Activated CD4-positive, alpha-beta T cell treated with anti-CD3 and anti-CD28 coated beads for 48 hours (primary cell): Measurements from ENCODE around the gene INSIG1.

Experiments
- DNase-seq: peaks from one replicate; pipeline ENCODE4 v3.0.0-alpha.2; 2020

Gene INSIG1

DNA sequence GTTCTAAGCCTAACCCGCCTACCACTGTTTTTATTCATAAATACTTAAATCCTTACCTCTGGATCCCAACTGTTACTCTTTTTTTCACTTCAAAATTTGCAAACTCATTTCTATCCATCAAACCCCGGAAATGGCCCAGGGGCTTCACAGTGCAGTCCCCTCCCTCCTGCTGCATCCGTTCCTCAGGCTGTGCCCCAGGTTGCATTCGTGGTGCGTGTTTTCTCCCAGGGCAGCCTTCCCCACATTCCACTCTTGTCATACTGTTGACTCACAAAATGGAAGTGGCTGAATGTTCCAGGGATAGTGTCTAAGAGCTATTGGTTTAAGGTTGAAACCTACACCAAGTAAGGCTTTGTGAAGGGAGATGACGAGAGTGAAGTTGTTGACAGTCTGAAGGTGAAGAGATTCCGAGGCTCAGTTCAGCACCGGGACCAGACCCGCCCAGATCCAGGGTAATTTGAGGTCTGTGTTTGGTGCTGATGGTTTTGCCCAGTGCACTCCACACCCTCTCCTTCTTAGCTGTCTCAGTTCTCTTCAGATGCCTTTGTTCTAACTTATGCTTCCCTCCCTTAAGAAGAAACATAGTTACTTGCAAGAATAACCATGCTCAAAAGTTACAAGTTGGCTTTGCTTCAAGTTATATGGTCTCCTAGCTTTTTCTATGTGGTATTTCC lies 7.7 kb downstream of the INSIG1 start:
- no peak for DNase-seq

GRCh38 chr7:155306673-155307470 lies 9.2 kb downstream of the INSIG1 start:
- DNase-seq = no peak

GRCh38 chr7:155308330-155309020 lies 10.8 kb downstream of the INSIG1 start:
- no peak for DNase-seq

DNA sequence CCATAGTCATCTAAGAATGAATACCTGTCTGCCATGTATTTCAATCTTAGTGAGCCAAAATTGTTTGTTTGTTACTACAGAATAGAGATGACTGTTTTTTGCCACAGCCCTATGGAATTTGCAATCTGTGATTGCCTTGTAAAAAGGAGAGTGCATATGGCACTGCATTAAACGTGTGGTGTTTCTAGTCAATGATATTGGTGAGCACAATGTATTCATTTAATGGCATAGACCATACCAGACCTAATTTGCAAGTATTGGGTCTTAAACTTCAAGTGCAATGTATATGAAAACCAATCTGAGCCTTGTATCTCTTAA lies 11.3 kb downstream of the INSIG1 start:
- DNase-seq = no peak

GRCh38 chr7:155310425-155311114 lies 12.9 kb downstream of the INSIG1 start:
- DNase-seq = no peak

DNA sequence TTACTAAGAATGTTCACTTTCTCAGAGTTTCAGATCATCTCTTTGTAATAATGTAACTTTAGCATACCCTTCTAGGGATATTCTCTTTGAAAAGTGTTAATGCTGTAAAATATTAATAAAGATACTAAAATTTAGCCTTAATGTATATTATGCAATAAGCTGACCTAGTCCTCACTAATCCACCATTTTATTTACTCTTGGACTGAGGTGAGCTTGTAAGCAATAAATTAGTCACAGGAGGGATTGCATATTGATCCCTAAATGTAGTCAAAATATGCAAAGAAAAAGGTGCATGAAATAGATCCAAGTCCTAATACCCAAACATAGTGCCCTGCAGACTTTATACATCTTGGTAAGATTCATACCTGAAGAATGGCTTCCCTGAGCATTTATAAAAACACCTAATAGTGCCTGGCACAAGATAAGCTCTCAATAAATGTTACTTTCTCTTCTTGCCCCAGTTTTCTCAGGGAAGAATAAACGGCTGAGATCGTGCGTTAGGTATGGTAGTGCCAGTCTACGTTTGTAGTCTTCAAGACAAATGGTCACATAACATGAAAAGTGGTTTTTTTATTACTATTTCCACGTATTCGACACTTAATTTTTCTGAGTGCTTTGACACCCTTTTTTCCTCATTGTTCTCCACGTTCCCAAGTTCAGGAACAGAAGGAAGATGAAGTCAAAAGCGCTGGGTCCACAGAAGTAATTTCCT lies 14.3 kb downstream of the INSIG1 start:
- DNase-seq = no peak

GRCh38 chr7:155312633-155313032 lies 15.0 kb downstream of the INSIG1 start:
- DNase-seq = no peak

GRCh38 chr7:155313096-155313495 lies 15.4 kb downstream of the INSIG1 start:
- DNase-seq = no peak

DNA sequence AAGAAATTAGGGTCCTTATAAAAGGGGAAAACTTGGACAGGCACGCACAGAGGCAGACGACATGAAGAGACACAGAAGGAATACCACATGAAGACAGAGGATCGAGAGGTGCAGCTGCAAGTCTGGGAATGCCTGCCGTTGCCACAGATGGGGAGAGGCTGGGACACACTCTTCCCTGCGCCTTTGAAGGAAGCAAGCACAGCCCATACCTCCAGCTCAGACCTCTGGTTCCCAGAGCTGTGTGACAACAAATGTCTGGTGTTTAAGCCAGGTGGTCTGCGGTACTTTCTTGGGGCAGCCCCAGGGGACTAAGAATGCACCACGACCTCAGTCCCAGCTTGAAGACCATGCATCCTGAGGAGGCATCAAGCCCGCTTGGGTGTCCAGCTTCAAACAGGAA lies 18.3 kb downstream of the INSIG1 start:
- no peak for DNase-seq

DNA sequence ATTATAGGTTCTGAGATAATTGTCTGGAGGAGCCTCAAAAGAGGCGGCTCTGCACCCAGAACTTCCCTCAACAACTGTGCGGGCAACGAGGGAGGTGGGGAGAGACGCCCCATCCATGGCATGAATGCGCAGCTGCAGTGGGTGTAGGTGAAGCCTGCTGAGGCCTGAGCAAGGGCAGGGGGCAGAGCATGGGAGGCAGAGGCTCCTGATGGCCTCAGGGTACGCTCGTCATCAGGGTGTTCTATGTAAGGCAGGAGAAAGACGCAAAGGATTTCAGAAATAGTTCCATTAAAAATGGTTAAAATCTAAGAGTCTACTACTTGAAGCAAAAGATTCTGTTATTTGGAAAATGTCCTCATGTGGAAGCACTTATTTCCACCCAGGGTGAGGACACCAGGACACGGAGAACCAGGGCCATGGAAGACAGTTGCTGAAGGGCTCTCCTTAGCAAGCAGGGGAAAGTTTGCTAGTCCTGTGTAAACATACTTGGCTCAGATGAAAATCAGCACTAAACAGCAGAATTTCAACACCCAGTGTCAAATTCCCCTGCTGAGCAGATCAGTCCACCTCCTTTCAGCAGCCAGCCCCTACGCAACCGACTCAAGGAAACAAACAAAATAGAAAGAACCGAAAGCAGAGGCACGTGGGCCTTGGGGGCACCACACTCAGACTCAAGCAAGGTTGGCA lies 18.9 kb downstream of the INSIG1 start:
- no peak for DNase-seq

DNA sequence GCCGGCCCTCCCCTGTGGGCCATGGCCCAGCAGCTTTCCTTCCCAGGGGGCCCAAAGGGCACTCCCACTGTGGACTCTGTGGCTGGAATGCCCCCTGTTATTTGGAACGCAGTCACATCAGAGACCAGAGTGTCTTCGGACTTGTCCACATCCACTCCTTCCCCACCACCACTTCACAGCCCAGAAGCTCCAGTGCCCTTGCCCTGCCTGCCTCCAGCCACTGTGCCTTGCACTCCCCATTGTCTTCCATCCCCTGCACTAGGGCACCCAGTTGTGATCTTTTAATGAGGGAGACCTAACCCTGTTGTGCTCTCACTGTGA lies 19.4 kb downstream of the INSIG1 start:
- DNase-seq = no peak

DNA sequence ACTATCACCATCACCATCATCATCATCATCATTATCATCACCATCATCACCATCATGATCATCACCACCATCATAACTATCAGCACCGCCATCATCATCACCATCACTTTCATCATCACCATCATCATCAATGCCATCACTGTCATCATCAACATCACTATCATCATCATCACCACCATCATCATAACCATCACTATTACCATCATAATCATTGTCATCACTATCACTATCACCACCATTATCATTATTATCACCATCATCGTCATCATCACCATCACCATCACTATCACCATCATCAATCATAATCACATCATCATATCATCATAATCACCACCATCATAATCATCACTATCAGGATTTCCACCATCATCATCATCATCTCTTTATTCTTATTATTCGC lies 20.6 kb downstream of the INSIG1 start:
- DNase-seq = no peak

GRCh38 chr7:155322530-155322929 lies 24.9 kb downstream of the INSIG1 start:
- no peak for DNase-seq

DNA sequence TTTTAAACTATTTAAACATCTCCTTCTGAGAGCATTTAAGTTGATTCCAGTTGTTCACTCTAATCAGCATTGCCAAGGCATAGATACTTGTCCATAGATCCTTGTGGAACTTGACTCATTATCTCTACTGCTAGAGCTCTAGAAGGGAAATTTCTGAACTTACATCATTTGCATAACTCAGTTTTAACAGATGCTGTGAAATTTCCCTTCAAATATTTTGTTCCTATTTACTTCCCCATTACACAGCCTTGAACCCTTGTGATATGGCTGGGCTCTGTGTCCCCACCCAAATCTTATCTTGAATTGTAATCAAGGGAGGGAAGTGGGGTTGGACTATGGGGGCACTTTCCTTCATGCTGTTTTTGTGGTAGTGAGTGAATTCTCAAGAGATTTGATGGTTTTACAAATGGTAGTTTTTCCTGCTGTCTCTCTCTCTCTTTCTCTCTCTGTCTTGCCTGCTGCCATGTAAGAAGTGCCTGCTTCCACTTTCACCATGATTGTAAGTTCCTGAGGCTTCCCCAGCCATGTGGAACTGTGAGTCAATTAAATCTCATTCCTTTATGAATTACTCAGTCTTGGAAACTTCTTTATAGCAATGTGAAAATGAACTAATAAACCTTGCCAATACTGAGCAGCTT lies 25.4 kb downstream of the INSIG1 start:
- DNase-seq = no peak

DNA sequence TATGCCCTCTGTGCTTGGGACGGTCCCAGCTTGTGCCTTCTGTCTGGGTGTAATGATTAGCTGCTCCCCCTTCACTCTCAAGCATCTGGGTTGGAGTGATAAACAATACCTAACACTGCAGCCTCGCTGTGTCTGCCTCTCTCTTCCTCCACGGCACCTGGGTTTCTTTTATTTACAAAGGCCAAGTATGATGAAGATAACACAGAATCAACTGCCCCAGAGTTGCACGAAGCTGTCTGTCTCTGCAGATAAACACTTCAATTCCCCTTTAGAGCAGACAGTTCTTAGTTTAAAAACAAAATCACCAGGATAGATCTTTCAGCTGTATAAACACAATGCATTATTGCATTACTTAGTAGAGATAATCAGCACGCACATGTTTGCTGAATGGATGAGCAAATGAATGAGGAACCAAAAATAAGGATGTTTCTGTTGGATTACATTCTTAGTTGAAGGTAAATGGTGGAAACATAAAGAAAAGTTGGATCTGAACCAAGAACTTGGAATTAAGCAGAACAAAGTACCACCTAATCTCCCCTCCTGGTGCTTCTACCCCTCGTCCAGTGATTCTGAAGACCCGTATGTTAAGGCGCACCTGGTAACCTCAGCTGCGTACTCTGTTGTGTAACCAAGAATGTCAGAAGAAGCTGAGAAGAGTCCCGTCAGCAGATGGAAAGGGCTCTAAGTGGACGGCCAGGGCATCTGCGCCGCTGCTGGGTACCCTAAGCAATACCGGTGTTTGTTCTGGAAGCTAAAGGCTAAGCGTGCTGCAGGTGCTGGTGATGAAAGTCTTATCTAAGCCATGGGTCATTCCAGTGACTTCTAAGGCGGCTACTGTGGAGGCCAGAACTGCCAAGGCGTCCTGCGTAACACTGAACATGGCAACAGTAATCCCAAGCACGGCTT lies 26.6 kb downstream of the INSIG1 start:
- DNase-seq = no peak

GRCh38 chr7:155324918-155325235 lies 27.2 kb downstream of the INSIG1 start:
- DNase-seq = no peak

DNA sequence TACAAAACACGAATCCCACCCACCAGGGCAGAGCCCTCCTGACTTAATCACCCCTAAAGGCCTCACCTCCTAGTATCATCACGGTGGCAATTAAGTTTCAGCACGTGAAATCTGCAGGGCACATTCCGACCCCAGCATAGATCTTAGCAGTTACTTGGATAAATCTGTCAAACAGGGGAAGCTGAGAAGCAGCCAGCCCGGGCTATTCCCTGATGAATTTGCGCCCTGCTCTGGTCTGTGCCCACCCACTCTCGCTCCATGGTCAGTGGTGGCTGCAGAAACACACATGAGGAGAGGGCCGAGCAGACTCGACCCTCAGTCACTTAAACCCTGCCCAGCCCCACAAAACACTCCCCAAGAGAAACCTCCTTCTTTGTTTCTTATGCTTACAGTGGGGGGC lies 28.7 kb downstream of the INSIG1 start:
- DNase-seq = no peak

DNA sequence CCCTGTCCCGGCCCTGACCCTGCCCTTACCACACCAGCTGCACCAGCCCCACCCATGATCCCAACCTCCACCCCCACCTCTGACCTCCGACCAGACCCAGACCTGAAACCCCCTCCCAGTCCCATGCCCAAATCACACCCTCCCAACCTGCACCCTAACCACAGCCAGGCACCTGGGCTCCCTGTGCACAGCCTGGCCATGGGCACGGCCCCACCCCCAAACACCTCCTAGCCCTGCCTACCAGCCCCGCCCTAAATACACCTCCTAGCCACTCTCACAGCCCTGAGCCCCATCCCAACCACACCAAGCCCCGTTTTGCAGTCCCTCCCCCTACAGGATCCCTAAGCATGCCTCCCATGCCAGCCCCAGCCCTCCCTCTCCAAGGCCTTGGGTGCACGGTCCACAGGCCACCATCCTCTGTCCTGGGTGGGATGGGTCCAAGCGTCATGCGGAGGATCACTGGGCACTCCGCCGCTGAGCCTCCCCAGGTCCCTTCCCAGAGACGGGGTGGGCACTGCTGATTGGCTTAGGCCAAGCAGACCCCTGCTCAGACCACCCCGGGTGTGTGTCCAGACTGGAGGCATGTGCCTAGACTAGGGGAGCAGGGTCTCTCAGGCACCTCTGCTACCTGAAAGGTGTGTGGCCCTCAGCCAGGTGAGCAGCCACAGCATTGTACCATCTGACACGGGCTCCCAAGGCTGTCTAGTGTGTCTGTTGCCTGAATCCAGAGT lies 30.1 kb downstream of the INSIG1 start:
- no peak for DNase-seq

- DNase-seq = no peak
These were observed 31.5 kb downstream of the INSIG1 start for GRCh38 chr7:155329225-155329624.

- DNase-seq = no peak
These were observed 33.7 kb downstream of the INSIG1 start for GRCh38 chr7:155331396-155331795.
